Activated CD4-positive, CD25-positive, alpha-beta regulatory T cell treated with anti-CD3 and anti-CD28 coated beads, Interleukin-2, amount 50 U/mL, for 72 hours (primary cell): ENCODE measurements around the gene LRCH1.

Source experiments
- DNase-seq: peaks from one replicate; pipeline ENCODE4 v3.0.0; 2021

LRCH1 gene

DNA sequence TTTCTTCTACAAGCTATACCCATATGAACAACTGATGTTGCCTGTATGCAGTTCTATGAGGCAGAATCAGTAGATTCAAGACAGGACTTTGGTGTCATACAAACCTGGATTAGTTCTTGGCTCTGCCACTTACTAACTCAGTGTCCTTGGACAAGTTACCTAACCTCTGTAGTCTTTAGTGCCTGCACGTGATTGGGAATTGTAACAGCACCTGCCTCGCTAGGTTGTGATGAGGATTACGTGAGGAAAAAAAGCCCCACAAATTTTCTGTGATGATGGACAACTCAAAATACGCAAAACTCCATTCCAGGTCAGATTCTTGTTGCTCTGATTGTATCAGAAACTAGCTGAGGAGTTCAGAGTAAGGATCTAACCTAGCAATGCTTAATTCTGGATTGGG, 89.3 kb downstream of the LRCH1 start:
- no peak for DNase-seq

DNA sequence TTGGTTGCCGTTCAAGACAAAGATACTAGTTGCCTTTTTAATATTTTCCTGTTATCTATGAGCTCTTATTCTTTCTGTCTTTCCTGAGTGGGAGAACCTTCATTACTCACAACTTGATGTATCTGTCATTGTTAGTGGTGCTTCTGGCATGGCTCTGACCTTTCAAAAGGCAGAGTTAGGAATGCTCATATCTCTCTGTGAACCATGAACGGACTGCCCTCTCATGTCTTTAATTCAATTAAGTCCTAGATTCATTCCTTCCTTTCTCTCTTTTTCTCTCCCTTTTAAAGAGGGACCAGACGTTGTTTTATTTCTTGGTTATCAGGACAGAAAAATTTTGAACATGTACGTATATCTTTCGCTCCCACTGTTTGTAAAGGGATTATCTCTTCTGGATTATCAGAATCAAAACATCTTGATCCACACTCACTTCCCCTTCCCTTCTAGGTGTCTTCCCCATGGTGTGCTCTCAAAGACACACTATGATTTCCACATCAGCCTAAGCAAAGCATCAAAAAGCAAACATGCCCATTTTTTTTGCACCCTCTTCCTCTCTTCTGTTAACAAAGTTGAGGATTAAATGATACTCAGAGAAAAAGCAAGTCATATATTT, 90.3 kb downstream of the LRCH1 start:
- DNase-seq = no peak

DNA sequence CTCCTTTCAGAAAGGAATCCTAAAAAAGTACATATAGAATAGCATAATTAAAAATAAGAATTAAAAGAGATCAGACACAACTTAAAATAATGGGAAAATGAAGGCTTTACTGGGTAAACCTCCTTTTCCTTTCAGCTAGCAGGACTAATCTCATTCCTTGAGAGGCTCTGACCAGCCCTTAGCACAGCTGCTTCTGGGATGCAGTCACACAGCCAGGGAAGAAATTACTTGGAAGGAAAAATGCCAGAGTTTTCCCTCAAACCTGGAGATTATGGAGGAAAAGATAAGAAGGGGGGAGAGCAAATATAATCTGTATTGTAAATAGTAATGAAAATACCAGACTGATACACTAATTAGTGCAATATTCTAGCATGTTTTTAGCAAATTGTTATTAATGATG, 91.8 kb downstream of the LRCH1 start:
- no peak for DNase-seq

DNA sequence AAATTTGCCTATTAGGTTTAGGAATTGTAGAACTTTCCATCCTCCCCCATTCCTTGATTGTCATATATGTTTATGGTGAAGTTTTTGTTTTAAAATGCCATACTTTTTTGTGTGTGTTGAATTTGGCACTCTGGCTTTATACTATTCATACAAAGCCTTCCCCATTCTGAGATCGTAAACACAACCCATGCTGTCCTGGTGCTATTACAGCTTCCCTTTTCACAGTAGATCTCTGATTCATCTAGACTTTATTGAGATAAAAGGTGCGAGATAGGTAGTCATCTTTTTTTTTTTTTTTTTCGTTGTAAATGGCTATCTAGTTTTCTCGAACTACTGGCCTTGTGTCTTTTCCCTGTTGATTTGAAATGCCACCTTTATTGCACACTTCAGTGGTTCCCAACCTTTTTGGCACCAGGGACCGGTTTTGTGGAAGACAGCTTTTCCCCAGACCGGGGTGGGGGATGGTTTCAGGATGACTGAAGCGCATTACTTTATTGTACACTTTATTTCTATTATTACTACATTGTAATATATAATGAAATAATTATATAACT, 94.6 kb downstream of the LRCH1 start:
- DNase-seq = no peak

DNA sequence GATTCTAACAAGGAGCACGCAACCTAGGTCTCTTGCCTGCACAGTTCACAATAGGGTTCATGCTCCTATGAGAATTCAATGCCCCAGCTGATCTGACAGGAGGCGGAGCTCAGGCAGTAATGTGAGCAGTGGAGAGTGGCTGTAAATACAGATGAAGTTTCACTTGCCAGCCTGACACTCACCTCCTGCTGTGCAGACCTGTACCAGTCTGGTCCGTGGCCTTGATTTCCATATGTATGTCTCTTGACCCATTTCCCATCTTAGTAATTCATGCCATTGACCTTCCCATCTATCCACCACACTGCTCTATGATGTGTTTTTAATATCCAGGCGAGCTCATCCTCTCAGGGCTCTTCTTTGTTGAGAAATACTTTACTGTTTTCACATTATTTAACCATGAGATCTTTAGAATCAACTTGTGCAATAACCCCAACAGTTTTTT, 95.2 kb downstream of the LRCH1 start:
- DNase-seq = no peak

DNA sequence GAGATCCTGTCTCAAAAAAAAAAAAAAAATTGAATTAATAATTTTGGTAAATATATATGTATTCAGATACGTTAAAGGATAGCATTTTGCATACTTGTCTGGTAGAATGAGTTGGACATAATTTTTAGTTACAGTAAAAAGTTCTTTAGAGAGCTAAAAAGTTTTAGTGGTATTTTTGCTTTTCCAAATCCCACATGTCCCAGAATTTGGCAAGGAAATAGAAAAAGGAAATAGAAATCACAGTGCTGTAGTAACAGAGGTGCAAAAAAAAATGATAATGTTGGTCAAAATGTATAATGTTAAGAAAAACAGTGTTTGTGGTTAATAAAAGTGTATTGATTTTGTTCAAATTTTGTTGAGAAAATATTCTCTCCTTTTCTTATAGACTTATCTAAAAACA, 96.8 kb downstream of the LRCH1 start:
- DNase-seq = no peak

DNA sequence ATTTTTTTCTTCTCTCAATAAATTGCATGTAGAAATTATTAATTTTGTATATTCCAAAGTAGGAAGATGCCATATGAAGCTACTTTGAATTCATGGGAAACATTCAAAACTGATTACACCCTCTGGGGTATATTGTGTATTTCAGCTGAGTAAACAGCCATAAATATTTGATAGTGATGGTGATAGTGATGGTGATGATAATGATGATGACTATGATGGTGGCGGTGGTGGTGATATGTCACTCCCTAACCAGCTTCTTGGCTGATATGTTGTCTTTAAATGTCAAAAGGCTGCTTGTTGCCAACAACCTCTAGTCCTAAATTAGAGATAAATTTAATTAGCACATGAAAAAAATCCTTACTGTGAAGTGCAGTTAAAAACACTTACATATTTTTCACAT, 102.0 kb downstream of the LRCH1 start:
- DNase-seq = no peak

DNA sequence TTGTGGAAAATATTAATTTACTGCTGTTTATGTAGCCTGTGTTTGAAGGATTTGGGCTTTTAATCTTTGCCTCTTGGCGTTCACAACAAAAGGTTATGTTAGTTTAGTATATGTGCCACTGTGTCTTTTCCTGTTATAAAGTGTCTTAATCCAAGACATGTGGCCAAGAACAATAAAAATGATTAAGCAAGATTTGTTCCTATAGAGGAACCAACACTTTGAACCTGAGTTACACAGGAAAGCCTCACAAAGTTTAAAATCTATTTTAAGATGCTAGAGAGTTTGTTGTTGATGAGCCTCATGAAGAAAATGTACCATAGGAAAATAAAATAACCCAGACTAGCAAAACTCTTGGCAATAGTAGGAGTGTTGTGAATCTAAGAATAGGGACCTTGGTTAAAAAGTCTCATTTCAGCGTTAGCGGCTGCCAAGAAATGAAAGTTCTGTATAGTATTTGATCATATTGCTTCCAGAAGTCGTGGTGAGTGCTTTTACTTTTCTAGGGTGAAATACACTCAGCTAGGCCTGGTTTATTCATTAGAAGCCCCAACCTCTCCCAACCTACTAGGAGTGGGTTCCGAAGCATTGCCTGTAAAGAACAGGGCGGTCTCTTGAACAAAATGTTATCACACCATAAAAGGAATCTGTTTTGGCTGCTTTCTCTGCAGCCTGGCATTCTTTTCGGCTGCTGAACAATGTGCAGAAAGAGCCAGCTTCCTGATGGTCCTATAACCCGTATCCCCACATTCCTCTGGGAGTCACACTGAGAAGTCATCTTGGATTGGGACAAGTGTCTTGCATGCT, 102.6 kb downstream of the LRCH1 start:
- no peak for DNase-seq

DNA sequence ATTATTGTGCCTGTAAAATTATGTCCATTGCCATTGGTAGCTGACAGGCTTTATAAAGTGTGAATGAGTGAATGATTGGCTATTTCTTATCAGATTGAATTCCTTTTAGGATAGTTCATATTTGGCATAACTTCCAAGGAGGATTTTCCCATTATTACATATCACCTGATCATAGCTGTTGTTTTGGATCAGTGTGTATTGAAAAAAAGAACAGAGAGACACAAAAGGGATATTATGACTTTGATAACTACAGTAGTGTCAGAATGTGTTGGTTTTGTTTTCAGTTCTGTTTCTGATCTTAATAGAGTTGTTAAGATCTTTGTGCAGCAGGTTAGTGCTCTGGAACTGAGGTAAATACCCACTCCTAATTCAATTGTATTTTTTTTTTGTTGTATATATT, 103.8 kb downstream of the LRCH1 start:
- no peak for DNase-seq

DNA sequence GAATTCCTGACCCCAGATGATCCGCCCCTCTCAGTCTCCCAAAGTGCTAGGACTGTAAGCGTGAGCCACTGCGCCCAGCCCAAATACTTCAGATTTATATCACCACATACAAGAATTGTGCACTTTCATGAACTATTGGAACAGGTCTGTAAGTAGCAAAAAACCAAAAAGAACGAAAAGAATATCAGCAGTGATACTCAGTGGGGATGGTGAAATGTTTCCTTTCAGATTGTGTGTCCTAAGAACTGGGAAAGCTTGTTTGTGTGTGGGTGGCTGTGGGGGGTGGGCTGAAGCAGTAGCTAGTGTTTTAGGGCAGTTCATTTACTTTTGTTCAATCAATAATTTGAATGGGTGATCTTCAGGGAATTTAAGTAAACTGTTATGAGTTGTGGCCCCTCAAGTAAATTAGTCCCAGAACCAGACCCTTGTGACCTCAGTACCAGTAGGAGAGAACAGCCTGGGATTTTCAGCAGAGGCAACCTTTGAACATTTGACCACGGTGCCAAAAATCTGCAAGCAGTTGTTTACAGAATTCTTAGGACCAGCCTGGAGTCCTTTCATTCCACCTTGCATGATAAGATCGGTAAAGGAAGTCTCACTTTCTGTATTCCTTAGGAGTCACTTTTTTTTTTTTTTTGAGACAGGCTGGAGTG, 106.6 kb downstream of the LRCH1 start:
- DNase-seq = no peak

DNA sequence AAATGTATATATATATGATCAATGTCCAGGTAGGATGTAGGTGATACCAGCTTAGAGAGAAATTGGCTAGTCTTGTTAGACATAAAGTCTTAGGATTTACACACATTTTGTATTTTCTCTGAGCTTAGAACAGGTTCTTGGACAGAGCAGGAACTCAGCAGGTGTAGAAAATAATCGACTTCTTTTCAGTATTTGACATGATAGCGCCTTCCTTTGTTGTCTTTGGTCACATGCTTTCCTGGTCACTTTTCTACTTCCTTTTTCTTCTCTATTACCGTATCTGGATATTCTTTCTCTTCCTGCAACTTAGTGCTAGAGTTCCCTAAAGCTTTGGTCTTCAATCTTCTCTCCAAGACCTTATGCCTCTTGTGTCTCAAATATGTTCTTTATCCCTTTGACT, 107.4 kb downstream of the LRCH1 start:
- DNase-seq = no peak

DNA sequence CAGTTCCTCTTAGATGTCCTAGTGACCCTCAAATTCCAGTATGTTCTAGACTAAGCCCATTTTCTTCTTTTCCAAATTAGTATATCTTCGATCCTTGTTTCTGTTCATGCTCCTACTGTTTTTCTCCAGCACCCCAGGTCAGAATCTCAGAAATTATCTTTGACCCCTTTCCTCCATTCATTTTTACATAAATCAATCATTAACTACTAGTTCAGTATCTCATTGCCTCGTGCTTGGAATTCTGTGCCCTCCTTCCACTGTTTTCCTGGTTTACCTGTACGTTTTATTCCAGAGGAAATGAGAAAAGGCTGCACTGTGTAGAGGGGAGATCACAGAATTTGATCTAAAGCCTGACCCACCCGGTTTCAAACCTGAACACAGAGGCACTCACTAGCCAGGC, 107.9 kb downstream of the LRCH1 start:
- DNase-seq = no peak

DNA sequence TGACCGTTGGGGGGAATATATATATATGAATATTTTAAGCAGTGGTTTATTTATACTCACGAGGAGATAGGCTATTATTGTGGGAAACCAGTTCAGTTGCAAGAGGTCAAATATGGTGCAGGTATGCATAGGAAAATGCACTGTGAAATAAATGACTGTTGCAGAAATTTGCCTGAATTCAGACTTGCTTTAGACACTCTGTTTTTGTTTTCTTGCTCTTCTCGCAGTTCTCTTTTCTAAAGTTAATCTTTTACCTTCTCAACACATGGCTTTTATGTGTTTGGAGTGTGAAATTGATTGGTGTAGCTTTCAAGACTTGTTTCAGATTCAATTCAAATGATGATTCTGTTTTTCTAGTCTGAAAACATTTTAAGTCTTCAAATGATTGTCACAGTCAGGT, 109.7 kb downstream of the LRCH1 start:
- no peak for DNase-seq

DNA sequence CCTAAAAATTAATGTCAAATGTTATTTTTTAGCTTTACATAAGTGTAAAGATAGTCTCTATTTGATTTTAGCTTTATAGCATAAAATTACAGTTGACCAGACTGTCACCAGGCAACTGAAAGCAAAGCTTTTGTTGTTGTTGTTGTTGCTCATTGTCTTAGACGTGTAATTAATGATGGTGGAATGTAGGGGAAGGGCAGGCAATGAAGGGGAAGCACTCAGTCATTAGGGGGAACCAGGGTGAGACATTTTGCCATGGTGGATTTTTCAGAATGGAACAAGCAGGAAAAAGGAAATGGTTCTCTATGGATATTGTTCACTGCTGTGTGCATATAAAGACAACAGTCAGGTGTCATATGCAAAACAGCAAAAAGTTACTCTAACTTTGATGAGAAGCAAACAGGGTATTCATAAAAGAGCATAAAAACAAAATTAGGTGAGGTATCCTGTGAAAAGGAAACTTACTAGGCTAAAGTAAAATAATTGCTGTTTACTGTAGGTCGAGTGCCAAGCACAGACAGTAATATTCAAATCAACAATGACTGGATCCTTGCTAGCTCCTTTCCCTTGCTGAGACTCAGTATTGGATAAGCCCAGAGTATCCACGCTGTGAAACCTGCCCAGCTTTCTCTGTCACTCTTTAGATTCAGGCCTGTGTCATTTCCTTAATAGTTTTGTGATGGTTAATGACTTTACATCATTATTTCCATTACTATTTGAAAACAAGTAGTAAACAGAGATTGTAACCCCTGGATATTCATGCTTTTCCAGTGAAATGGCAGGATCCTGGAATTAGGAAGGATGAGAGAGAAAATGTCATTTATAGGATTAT, 110.5 kb downstream of the LRCH1 start:
- DNase-seq = no peak

DNA sequence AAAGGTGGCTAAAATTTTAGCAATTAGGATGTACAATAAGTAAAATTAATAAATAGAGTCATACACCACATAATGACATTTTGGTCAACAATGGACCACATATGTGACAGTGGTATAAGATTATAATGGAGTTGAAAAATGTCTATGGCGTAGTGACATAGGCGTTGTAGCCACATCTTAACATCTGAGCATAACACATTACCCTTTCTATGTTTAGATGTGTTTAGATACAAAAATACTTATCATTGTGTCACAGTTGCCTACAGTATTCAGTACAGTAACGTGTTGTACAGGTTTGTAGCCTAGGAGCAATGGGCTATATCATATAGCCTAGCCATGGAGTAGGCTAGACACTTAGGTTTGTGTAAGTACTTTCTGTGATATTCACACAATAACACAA, 111.2 kb downstream of the LRCH1 start:
- no peak for DNase-seq

DNA sequence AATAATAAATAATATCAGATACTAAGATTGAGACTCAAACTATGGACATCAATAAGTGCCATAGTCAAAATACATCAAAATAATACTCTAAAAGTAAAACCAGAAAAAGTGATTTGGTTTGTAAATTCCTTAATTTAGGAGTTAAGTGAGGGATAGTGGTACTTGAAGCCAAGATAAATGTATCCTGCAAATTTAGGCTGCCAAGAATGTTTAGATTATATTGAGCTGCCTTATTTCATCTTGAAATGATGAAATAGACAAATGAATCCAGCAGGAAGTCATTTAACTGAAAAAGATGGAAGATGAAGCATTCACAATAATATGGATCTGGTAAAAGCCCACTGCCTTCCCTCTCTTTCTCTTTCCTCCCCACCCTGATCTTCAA, 112.3 kb downstream of the LRCH1 start:
- no peak for DNase-seq

DNA sequence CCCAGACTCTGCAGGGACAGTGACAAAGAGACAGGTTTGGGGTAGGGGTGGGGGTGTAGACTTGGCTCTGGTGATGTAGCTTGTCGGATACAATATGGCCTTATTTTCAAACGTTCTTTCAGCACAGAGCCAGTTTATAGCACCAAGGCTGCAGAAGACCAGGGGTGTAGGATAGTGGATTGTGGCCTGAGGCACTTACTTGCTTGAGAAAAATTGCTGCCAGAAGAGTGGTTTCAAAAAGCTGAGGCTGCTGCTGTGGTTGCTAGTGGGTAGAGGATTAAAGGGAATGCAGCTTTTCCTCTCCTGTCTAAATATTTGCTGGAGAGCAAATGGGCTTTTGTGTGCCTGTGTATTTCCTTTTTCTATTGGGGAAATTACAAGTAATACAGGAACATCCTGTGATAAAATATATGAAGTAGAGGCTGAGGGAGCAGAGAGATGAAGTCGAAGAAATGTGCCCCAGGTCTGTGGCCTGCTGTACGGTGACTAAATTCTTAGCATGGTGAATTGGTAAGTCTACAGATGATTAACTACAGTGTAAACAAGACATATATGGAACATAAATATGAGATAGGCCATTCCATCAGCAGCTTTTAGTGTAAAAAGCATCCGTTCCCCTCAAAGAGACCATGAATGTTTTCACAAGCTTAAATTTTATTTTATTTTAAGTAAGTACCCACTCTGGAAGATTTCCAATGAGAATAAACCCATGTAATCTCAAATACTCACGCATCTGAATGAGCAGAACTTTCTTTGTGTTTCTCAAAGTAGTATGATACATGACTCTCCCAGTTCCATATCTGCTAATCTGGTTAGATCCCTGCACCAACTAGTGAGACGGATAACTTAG, 112.9 kb downstream of the LRCH1 start:
- no peak for DNase-seq

DNA sequence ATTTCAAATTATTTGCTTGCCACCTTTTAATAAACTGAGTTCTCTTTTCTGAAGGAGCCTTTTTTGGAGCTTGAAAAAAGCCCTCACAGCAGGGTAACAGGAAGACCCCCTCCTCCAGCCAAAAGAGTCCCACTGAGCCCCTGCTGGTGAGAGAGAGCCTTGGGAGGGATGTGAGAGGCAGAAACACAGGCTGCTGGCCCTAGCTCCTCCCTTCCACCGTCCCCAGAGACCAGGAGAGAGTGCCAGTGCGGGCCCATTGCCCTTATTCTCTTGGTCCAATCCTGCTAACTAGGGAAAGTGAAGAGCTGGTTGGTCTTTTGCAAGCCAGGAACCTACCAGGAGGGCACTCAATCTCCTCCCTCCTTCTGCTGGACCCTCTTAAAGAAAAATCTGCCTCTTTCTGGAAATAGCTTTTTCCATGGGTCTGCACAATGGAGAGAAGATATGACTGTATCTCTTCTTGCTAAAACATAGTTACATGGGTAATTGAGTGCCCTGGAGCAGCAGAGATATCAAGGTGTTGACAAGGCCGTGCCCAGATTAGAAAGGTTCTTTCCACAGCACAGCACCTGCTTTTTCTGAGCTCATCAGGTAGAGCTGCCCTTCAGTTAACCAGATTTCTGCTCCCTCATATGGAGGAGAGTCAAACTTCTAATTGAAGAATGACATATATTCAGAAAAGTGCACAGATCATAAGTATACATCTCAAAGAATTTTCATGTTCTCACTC, 113.9 kb downstream of the LRCH1 start:
- no peak for DNase-seq

DNA sequence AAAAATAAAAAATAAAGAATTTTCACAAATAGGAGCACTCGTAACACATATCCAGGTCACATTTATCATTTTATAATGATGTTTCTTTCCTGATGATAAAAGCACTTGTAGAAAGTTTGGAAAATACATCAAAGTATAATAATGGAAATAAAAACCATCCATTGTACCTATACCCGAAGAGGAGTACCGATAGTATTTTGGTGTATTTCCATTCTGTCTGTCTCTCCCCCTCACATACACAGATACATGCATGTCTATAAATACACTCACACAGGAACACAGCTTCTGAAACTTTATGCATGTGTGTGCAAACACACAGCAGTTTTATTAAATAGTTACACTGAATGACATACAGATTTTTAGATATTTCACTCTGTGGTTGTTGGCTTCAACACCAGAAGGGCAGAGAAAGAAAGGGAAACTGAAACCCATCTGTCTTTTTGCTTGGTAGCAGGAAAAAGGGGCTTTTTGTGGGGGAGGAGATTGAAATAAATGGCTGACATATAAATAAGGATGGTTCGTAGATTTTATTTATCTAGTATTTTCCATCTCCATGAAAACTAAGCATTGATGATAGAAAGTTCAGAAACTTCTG, 114.8 kb downstream of the LRCH1 start:
- DNase-seq = no peak

DNA sequence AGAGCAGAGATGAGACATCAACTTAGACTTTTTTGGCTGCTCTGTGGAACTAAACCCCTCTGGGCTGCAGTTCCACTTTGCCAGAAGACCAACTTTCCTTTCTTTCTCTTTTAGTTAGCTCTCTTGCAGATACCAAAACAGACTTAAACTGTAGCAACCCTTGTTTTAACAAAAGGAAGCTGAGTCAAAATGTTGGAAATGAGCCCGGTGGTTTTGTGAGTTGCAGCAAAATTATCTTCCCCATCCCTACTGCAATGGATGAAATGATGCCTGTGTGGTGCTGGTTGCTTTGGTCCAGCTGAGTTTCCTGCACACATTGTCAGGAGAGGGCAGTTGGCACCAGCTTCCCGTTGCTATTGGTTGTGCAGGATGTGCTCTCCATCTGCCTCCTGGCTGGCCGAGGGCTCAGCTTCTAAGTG, 115.3 kb downstream of the LRCH1 start:
- no peak for DNase-seq

DNA sequence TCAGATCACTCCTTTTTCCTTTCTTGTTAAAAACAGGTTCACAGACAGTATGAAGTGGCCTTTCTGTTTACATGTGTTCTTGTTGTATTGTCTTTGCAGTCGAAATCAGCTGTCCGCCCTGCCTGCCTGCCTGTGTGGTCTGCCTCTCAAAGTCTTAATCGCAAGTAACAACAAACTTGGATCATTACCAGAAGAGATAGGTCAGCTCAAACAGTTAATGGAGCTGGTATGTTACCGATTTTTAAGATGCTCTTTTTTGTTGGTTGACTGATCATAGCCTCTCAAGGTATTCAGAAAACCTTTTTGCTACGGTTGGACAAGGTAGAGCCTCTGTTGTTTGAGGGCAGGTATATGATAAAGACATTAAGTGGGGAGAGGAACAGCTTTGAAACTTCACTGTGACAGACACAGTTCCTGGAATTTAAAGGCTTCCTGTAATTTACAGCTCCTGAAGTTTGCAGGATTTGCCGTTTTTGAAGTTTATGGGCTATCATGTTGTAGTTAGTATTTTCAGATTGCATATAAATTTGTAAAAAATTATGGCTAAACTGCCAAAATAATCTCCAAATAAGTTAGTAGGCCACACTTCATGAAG, 116.1 kb downstream of the LRCH1 start:
- DNase-seq = no peak
